Cardiac fibroblast (primary cell): ENCODE measurements around the gene ADAMTS9.

Experiments used
- DNase-seq, 2 donors: peaks; one replicate each; pipeline versions ENCODE4 v3.0.0 to v3.0.0-alpha.2; 2010; ENCODE audit warnings: low read depth in 2 of 2
- H3K4me3 ChIP-seq, 2 donors: replicated peaks in 1 of 2; 1 replicate in 1 of 2; 2 replicates in 1 of 2; pipeline ENCODE4 v1.5.1; 2011; ENCODE audit warnings: low read depth in 2 of 2, low read length in 2 of 2, mild to moderate bottlenecking in 2 of 2, moderate library complexity in 1 of 2
- TF ChIP-seq, protein P1 (sequence below): IDR thresholded peaks from one replicate; pipeline ENCODE4 v1.5.1; 2011; ENCODE audit warnings: low read depth, mild to moderate bottlenecking, low read length, inconsistent platforms

ADAMTS9 gene

DNA sequence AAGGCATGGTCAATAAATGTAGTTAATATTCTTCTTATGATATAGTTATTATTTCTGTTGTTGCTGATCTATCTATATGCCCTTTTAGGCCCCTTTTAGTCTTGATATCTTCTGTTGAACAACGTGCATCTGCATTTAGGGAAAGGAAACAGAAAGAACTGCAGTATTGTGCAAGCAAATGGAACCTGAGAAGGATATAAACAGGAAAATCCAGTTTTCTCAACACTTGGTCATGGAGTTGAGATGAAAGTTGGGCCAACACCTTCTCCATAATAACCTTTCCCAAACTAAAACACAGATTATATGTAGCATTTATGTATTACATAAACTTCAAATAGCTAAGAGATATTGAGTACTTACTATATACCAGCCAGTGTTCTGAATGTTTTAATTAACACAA lies 179.7 kb downstream of the ADAMTS9 start:
- H3K4me3 ChIP-seq, result no peak overlapping the region
- TF ChIP-seq, protein P1, sequence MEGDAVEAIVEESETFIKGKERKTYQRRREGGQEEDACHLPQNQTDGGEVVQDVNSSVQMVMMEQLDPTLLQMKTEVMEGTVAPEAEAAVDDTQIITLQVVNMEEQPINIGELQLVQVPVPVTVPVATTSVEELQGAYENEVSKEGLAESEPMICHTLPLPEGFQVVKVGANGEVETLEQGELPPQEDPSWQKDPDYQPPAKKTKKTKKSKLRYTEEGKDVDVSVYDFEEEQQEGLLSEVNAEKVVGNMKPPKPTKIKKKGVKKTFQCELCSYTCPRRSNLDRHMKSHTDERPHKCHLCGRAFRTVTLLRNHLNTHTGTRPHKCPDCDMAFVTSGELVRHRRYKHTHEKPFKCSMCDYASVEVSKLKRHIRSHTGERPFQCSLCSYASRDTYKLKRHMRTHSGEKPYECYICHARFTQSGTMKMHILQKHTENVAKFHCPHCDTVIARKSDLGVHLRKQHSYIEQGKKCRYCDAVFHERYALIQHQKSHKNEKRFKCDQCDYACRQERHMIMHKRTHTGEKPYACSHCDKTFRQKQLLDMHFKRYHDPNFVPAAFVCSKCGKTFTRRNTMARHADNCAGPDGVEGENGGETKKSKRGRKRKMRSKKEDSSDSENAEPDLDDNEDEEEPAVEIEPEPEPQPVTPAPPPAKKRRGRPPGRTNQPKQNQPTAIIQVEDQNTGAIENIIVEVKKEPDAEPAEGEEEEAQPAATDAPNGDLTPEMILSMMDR, result no peak
- DNase-seq, result no peak

DNA sequence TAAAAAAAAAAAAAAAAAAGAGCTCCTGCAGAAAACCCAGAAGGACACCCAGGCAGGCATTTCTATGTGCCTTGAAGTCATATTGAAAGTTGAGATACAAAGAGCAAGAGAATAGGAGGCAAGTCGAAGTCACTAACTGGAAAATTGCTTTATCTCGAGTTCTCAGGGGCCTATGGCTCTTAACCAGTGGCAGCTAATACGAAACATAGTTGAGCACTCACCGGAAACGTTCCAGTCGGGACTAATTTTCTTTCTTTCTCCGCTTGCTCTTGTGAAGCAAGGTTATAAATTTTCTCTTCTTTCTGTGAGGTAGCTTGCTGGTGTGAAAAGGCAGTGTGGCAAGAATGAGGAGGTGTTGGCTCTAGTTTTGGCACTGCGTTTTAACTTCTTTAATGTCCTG lies 181.5 kb downstream of the ADAMTS9 start:
- no peak for DNase-seq
- H3K4me3 ChIP-seq, result no peak overlapping the region
- TF ChIP-seq, protein P1, result no peak

DNA sequence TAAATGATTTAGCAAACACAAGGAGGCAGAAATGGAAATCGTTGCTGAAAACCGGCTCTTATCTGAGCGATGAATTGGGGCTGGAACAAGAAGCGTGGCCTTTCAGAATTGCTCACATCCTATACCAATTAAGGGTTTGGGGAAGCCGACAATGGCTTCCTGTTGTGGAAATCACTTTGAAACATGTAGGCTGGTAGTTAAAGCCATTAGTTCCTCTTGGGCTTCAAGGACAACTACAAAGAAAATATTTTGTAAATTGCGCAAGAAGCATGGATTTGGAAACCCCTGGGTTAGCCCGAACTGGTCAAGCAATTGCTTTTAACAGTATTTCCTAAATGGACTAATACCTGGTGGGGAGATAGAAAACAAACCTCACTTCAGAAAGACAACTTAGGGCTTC lies 182.4 kb downstream of the ADAMTS9 start:
- H3K4me3 ChIP-seq, result no peak overlapping the region
- no peak for DNase-seq
- TF ChIP-seq, protein P1, result no peak

DNA sequence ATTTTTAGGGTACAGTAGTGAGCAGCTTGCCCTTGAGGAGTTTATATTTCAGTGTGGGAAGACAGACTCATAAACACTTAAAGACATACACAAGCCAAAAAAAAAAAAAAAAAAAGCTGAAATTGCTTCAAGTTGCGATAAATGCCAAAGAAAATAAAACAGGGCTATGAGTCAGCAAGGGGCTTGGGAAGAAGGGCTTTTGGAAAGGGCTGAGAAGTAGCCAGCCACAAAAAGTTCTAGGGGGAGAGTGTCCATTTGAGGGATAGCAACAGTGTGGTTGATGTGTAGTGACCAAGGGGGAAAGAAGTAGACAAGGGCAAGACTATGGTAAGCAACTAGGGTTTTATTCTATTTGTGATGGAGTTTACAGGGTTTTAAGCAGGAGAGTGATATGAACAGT lies 185.5 kb downstream of the ADAMTS9 start:
- TF ChIP-seq, protein P1, result no peak
- peak; percentile 55 to 59 for DNase-seq
- no peak overlapping the region for H3K4me3 ChIP-seq

DNA sequence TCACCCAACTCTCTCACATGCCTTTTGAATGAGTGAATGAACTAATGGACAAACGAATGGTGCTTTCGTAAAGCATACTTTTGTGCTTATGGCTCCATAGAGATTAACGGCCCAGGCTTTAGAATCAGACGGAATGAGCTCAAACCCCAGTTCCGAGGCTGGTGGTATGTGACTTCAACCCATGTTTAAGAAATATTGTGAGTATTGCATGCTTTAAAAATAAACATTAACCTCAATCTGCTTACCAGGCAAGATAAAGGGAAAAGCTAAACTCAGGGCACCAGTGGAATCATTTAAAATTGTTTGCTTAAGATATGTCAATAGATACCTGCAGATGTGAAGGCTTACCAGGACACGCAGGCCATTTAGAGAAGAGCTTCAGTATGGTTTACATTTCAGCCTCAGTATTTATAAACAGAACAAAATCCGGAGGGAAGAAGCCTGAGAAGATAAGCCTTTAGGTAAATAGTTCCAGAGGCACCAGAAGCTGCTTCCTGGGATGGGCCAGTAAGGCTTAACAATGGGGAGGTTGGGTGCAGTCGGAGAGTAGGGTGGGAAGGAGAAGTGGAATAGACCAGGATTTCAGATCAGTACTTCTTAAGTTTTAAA lies 186.4 kb downstream of the ADAMTS9 start:
- TF ChIP-seq, protein P1, result no peak
- DNase-seq, result no peak
- H3K4me3 ChIP-seq, result no peak overlapping the region

DNA sequence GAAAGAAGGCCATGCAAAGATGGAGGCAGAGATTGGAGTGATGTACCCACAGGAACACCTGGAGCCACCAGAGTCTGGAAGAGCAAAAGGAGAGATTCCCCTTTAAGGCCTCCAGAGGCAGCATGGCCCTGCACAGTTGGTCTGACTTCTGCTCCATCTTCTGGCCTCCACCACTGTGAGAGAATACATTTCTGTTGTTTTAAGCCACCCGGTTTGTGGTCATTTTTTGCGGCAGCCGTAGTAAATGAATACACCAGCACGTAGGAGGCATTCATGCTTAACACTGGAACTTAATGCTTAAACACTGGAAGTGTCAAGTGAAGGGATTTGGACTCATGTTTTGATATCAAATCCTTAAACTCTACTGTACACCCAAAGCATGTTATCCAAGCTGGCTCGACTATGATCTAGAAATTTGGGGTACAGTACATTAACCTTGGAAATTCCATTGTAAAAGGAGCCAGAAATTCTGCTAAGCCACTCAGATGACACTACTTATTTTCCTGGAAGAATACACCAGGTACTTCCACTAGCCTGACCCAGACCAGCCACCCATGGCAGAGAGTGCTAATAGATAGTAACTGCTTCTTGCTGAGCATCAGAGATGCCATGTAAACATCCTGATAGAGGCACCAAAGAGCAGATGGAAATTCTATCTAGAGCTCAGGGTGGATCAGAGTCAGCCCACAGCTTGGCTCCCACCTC lies 190.9 kb downstream of the ADAMTS9 start:
- DNase-seq, result no peak
- no peak overlapping the region for H3K4me3 ChIP-seq
- TF ChIP-seq, protein P1, result no peak

DNA sequence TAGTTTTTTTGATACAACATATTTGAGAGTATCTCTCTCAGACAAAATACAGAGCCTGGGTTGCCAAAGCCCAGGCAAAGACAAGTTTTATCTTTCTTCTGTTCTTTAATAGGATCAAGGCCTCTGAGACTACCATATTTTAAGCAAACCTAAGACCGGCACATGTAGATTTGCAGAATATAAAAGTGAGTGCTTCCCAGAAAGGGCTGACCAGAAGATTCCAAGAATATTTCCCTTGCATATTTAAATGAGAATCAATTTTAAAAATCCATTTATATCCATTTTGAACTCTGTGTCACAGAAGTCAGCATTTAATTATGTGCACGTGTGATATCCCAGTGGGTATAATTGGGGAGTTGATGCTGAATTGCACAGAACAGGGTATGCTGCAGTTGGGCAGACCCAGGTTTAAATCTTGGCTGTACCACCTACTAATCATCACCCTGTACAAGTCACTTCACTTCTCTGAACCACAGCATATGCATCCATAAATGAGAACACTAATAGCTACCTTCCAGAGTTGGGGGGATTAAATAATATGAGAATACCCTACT lies 191.9 kb downstream of the ADAMTS9 start:
- no peak overlapping the region for H3K4me3 ChIP-seq
- TF ChIP-seq, protein P1, result no peak
- no peak for DNase-seq
